Activated CD4-positive, alpha-beta memory T cell treated with anti-CD3 and anti-CD28 coated beads for 36 hours (primary cell): ENCODE results near the gene TTC9B. TPM values are rescaled to one million over a fixed set of nuclear protein-coding genes. Genes with fewer than 3 reads are reported as not detected.

ENCODE experiments used
- CTCF ChIA-PET: fragments of 350-600 bp; sonication (Branson Sonifier 250); formaldehyde crosslinking; loops from one replicate; lab custom pipeline; 2021; ENCODE audit warnings: antibody characterized with exemption, inconsistent platforms; lab: Charles Lee
- POLR2A ChIA-PET: fragments of 350-600 bp; sonication (Branson Sonifier 250); formaldehyde crosslinking; loops from one replicate; lab custom pipeline; 2021; ENCODE audit warnings: antibody characterized with exemption; lab: Charles Lee
- DNase-seq: peaks from one replicate; pipeline ENCODE4 v3.0.0-alpha.2; 2020
- H3K27ac Mint-ChIP-seq: one replicate; pipeline ENCODE4 v1.8.0; 2021; ENCODE audit warnings: mixed read lengths
- H3K27me3 Mint-ChIP-seq: one replicate; pipeline ENCODE4 v1.8.0; 2021; ENCODE audit warnings: mixed read lengths
- H3K36me3 Mint-ChIP-seq: one replicate; pipeline ENCODE4 v1.8.0; 2021; ENCODE audit warnings: mixed read lengths
- H3K4me1 Mint-ChIP-seq: one replicate; pipeline ENCODE4 v1.8.0; 2021; ENCODE audit warnings: low read depth, mixed read lengths
- H3K4me3 Mint-ChIP-seq: one replicate; pipeline ENCODE4 v1.8.0; 2021; ENCODE audit warnings: mild to moderate bottlenecking, mixed read lengths
- H3K9me3 Mint-ChIP-seq: one replicate; pipeline ENCODE4 v1.8.0; 2021; ENCODE audit warnings: mixed read lengths
- intact Hi-C: fragments of 100-400 bp; cut with micrococcal nuclease; formaldehyde crosslinking; loops from one replicate; pipeline ENCODE4 v1.15.1; 2023
- total RNA-seq, 2 experiments: library from RNA; stranded (reverse); gene quantifications; one replicate each; pipeline ENCODE4 v1.2.3, GENCODE V29; 2021

TTC9B gene
- total RNA-seq, 2 experiments from 2014 or later = not detected

DNA sequence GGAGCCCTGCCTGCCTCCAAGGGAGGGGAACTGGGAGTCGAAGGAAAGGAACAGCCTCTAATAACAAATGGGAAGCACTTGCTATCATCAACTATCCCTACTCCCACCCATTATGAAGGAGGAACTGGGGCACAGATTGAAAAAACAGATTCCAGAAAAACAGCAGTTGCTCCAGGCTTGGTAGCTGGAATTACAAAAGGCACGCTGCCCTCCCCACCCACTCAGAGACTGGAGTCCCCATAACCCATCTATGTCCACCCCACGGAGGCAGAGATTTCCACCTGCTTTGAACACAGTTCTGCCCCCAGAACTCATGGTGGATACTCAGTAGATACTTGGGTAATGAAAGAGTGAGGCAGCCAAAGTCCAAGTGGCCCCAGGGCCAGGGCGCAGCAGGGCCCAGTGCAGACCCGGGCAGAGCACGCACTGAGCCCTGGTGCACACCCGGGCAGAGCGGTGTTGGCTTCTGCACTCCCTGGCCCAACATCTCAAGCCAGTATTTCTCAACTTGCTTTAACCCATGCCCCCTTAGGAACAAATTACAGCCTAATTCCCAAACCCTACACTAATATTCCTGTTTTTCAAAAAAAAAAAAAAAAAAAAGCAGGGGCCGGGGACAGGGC, 27.4 kb upstream of the TTC9B start:
- Mint-ChIP-seq H3K27me3 (no peaks in the 10 kb centered on the region), H3K9me3 (no peaks in the 10 kb centered on the region)

DNA sequence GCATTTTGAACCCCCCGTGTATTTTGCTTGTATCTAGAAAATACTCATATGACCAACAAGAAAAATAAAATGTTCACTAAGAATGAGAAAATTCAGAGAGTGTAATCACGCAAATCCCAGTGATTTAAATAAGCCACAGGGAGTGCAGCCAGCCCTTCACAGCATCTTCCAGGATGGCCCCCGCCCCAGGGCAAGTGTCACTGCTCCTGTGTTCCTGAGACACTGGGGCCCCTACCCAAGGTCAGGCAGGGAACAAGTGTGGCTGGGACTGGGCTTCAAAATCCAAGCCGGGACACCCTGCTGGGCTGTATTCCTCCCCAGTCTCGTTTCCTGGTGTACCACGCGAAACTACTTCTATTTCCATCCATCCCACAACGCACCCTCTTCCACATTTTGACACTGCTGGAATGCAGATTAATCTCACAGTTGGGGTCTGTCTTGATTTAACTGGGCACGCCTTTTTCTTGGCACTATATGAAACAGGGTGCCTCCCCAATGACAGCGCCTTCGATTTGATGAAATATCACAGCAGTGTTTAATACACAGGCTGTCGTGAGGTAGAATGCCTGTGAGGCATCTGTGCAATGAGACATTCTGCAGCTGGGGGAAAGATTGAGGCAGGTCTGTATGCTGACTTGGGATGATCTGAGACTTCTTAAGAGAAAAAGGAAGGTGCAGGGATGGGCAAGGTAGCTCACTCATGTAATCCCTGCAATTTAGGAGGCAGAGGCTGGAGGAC, 26.6 kb upstream of the TTC9B start:
- H3K36me3 Mint-ChIP-seq = peaks cover 11% of the 10 kb centered on the region
- intact Hi-C loops = no loop called here
- peaks cover 3% of the 10 kb centered on the region for H3K4me1 Mint-ChIP-seq
- H3K27ac Mint-ChIP-seq = no peak overlapping the region
- ChIA-PET POLR2A (no interaction called here), CTCF (no interaction called here)
- DNase-seq = no peak
- no peaks in the 10 kb centered on the region for H3K9me3 Mint-ChIP-seq
- no peak overlapping the region for H3K4me3 Mint-ChIP-seq
- no peaks in the 10 kb centered on the region for H3K27me3 Mint-ChIP-seq

More for the DNA sequence above, 27.4 kb upstream of the TTC9B start:
- Mint-ChIP-seq H3K4me3 (no peak overlapping the region), H3K4me1 (peaks cover 3% of the 10 kb centered on the region), H3K36me3 (peaks cover 8% of the 10 kb centered on the region), H3K27ac (no peak overlapping the region)
- ChIA-PET POLR2A (no interaction called here), CTCF (interaction anchor here (0.7 kb wide), 1 partner anchor 9 kb away, joined by 3 read pairs; no protein-coding TSS in a partner anchor)
- DNase-seq = no peak
- intact Hi-C loops = no loop called here

DNA sequence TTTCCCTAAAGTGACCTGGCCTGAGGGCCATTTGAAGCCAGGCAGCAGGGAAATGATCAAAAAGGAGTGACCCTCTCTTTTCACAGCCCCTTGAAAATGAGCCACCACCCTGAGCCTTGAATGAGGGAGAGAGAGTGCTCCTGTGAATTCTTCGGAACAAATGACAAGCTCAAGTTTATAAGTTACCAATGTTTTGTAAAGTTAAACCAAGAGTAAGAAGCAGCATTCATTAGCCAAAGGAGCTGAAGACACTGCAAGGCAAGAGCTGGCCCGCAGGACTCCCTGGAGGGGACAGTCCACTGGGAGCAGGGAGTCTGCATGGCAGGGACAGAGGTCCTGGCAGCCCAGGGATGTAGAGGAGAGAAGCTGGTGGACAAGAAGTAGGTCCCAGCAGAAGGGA, 25.0 kb upstream of the TTC9B start:
- CTCF ChIA-PET = no interaction called here
- H3K27me3 Mint-ChIP-seq = no peaks in the 10 kb centered on the region
- intact Hi-C loops = no loop called here
- H3K27ac Mint-ChIP-seq = no peak overlapping the region
- no peak for DNase-seq
- peaks cover 14% of the 10 kb centered on the region for H3K36me3 Mint-ChIP-seq
- no peak overlapping the region for H3K4me3 Mint-ChIP-seq
- no peaks in the 10 kb centered on the region for H3K9me3 Mint-ChIP-seq
- POLR2A ChIA-PET = no interaction called here
- H3K4me1 Mint-ChIP-seq = peaks cover 3% of the 10 kb centered on the region

DNA sequence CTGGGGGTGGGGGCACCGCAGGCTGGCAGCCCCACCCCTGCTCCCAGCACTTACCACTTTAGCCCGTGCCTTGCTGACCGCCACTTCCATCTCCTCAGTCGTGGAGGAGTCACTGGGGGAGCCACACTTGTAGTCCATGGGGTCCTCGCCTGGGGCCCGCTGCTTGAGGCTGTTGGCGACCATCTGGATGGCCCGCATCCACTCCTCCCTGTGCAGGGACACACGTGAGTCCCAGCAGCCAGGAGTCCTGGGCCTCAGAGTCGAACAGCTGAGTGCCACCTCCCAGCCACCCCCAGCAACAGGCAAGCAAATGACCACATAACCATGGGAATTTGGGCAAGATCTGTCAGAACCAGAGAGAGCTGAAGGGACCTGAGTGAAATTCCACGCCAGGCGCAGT, 24.3 kb upstream of the TTC9B start:
- Mint-ChIP-seq H3K4me3 (no peak overlapping the region), H3K27me3 (no peaks in the 10 kb centered on the region), H3K9me3 (no peaks in the 10 kb centered on the region), H3K27ac (no peak overlapping the region), H3K36me3 (peaks cover 16% of the 10 kb centered on the region), H3K4me1 (peaks cover 3% of the 10 kb centered on the region)
- ChIA-PET POLR2A (no interaction called here), CTCF (no interaction called here)
- intact Hi-C loops = no loop called here
- DNase-seq = no peak

DNA sequence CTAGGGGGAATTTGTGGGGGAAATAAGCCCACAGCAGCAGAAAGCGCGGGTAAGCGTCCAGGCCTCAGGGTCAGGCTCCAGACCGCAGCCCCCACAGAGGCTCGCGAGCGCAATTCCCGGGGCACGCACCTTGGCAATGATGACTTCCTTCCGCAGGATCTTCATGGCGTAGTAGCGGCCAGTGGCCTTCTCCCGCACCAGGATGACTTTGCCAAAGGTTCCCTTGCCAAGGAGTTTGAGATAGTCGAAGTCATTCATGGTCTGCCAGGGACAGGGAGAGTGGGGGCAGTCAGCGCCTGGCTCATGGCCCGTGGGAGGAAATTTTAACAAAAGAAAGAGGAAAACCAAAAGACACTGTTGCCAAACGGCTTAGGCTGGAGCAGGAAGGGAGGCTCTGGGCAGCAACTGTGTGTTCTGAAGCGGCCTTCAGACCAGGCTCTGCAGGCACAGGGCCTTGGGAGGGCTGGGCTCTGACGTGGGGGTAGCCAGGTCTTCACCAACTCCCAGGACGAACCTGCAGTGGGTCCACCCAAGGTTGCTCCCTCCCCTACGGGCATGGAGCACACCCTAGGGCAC, 23.7 kb upstream of the TTC9B start:
- ChIA-PET CTCF (no interaction called here), POLR2A (no interaction called here)
- Mint-ChIP-seq H3K27me3 (no peaks in the 10 kb centered on the region), H3K36me3 (peaks cover 19% of the 10 kb centered on the region), H3K4me3 (no peak overlapping the region), H3K4me1 (peaks cover 3% of the 10 kb centered on the region), H3K9me3 (no peaks in the 10 kb centered on the region), H3K27ac (no peak overlapping the region)
- intact Hi-C loops = no loop called here
- no peak for DNase-seq

DNA sequence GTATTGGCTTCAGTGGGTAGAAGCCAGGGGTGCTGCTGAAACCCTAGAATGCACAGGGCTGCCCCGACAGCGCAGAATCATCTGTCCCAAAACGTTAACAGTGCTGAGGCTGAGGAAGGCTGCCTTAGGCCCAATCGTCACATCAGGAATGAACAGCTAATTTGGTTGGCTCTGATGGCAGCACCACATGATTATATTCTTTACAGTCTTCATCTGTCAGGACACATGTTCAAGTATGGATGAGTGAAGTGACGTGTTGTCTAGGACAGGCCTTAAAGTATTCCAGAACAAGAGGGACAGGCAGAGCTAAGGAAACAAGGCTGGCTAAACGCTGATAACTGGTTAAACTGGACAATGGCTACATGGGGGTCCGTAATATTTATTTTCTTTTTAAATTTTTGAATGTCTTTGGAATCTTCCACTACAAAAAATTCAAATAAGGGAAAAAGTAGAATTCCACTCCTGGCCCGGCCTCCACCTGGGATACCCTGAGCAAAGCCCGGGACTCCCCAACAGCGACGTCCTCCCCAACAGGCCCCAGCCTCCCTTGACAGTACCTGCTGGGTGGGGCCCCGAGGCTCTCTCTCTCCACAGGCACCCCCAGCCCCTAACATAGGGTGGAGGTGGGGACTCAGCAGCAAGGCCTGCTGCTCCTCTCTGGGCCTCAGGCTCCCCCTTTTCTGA, 23.1 kb upstream of the TTC9B start:
- DNase-seq = no peak
- CTCF ChIA-PET = no interaction called here
- no peaks in the 10 kb centered on the region for H3K27me3 Mint-ChIP-seq
- no peak overlapping the region for H3K4me3 Mint-ChIP-seq
- H3K27ac Mint-ChIP-seq = no peak overlapping the region
- H3K9me3 Mint-ChIP-seq = no peaks in the 10 kb centered on the region
- intact Hi-C loops = no loop called here
- H3K4me1 Mint-ChIP-seq = peaks cover under 1% of the 10 kb centered on the region
- peaks cover 20% of the 10 kb centered on the region for H3K36me3 Mint-ChIP-seq
- POLR2A ChIA-PET = no interaction called here

DNA sequence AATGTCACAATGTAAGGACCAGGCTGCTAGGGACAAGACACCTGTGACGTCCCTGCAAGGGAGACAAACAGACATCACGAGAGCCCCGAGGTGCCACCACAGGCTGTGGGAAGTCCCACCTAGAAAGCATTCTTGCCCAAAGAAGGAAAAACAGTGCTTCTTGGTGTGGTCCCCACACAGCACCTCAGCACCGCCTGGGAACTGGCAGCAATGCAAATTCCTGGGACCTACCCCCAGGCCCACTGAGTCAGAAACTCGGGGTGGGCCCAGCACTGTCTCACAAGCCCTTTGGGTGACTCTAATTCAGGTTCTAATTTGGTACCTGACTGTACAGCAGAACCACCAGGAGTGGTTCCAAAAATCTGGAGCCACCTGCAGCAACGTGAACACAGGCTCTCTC, 22.1 kb upstream of the TTC9B start:
- H3K4me1 Mint-ChIP-seq = no peaks in the 10 kb centered on the region
- H3K27me3 Mint-ChIP-seq = no peaks in the 10 kb centered on the region
- DNase-seq = no peak
- H3K36me3 Mint-ChIP-seq = peaks cover 20% of the 10 kb centered on the region
- CTCF ChIA-PET = no interaction called here
- H3K27ac Mint-ChIP-seq = no peak overlapping the region
- H3K4me3 Mint-ChIP-seq = no peak overlapping the region
- POLR2A ChIA-PET = no interaction called here
- intact Hi-C loops = no loop called here
- H3K9me3 Mint-ChIP-seq = no peaks in the 10 kb centered on the region

DNA sequence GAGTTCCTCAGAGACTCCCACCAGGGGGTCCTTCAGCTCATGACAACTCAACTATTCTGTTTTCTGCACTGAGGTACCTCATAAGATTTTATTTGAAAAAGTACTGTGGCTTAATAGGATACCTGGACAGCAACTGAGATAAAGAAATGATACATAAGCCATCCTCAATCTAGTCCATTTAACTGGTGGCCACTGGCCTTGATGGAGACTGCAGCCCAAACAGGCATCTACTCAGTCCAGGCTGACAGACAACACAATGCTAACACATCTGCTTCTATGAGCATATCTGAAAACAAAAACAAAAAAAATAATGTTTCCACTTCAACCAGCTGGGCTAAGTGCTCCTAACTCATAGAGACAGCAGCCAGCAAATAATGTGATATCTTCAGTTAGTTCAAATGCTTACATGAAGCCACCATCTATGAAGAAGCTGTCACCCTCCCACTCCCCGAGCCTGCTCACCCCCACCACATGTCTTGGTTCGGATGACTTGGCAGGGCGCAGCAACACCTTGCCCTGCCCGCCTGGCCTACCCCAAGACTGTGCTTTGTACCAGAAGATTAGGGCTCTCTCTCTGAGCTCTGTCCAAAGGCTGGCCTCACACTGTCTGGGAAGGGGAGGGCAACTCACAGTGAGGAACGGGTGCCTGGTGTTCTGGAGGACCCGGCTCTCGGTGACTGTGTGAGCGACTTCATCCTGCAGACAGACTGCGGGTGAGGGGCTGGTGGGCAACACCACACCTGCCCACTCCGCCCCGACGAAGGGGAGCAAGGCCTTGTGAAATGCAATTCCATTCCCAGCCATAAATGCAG, 21.4 kb upstream of the TTC9B start:
- H3K4me3 Mint-ChIP-seq = no peak overlapping the region
- H3K27ac Mint-ChIP-seq = no peak overlapping the region
- no peaks in the 10 kb centered on the region for H3K9me3 Mint-ChIP-seq
- ChIA-PET CTCF (no interaction called here), POLR2A (no interaction called here)
- no peaks in the 10 kb centered on the region for H3K4me1 Mint-ChIP-seq
- peaks cover 23% of the 10 kb centered on the region for H3K36me3 Mint-ChIP-seq
- no peak for DNase-seq
- H3K27me3 Mint-ChIP-seq = no peaks in the 10 kb centered on the region
- intact Hi-C loops = no loop called here

DNA sequence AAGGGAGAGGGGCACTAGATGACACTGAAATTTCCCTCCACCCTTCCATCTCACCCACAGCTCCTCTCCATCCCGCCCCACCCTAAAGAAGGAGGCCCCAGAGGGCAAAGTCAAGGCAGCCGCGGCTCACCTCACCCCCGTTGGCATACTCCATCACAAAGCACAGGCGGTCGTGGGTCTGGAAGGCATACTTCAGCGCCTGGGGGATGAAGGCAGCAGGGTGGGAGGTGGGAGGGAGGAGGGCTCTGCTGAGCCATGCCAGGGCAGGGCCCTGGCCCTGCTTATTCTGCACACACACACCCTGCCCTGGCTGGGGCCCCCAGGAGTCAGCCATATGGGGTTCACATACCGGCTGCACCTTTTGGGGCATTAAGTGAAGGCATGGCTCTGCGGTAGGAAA, 20.6 kb upstream of the TTC9B start:
- Mint-ChIP-seq H3K27me3 (no peaks in the 10 kb centered on the region), H3K36me3 (peaks cover 26% of the 10 kb centered on the region), H3K4me3 (no peak overlapping the region), H3K27ac (no peak overlapping the region), H3K4me1 (no peaks in the 10 kb centered on the region), H3K9me3 (no peaks in the 10 kb centered on the region)
- intact Hi-C loops = no loop called here
- CTCF ChIA-PET = no interaction called here
- POLR2A ChIA-PET = no interaction called here
- no peak for DNase-seq

DNA sequence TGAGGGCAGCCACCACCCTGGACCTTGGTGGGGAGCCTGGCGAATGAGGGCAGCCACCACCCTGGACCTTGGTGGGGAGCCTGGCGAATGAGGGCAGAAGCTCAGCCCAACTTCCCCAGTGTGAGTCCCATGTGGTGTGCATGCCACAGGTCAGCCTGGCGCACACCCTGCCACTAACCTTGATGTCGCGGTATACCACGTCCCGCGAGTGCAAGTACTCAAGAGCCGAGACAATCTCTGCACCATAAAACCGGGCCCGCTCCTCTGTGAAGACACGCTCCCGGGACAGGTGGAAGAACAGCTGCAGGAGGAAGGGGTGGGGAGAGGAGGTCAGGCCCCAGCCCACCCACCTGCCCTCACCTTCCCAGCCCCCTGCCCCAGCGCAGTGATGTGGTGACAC, 19.6 kb upstream of the TTC9B start:
- CTCF ChIA-PET = interaction anchor here (1.1 kb wide), 1 partner anchor 73 kb away, joined by 3 read pairs; no protein-coding TSS in a partner anchor
- intact Hi-C loops = no loop called here
- H3K36me3 Mint-ChIP-seq = peaks cover 26% of the 10 kb centered on the region

DNA sequence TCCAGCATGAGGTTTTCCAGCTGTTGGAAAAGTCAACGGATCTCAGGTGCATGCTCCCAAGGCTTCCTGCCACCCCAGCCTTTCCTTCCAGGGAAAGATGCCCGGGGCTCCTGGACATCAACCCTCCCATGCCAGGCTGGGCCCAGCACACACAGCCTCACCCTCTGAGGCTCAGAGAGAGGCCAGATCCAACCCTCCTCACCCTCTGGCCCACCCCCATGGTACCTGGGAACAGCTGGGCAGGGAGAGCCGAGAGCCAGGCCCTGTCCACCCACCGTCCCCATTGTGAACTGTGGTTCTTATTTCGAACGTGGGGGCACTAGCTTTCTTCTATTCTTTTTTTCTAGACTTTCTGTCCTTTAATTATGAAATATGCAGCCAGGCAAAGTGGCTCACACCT, 18.2 kb upstream of the TTC9B start:
- POLR2A ChIA-PET = no interaction called here
- no peak overlapping the region for H3K27ac Mint-ChIP-seq
- CTCF ChIA-PET = interaction anchor here (0.6 to 1.2 kb wide), 2 partner anchors 10 to 33 kb away, joined by 3 read pairs; no protein-coding TSS in a partner anchor
- H3K36me3 Mint-ChIP-seq = peaks cover 21% of the 10 kb centered on the region
- H3K4me3 Mint-ChIP-seq = no peak overlapping the region
- no peaks in the 10 kb centered on the region for H3K27me3 Mint-ChIP-seq
- no peaks in the 10 kb centered on the region for H3K4me1 Mint-ChIP-seq
- no peaks in the 10 kb centered on the region for H3K9me3 Mint-ChIP-seq
- intact Hi-C loops = no loop called here
- no peak for DNase-seq

More for the DNA sequence above, 19.6 kb upstream of the TTC9B start:
- H3K27me3 Mint-ChIP-seq = no peaks in the 10 kb centered on the region
- POLR2A ChIA-PET = no interaction called here
- no peak for DNase-seq
- H3K4me1 Mint-ChIP-seq = no peaks in the 10 kb centered on the region
- H3K9me3 Mint-ChIP-seq = no peaks in the 10 kb centered on the region
- no peak overlapping the region for H3K4me3 Mint-ChIP-seq
- H3K27ac Mint-ChIP-seq = no peak overlapping the region

DNA sequence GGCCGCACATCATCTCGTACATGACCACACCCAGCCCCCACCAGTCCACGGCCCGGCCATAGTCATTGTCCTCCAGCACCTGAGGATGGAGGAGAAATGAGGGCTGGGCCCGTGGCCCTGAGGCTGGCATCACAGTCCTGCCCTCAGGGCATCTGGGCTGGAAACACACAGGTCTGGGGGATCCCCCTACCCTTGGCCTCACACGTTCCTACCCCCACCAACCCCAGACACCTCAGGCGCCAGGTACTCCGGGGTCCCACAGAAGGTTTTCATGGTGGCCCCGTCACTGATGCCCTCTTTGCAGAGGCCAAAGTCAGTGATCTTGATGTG, 17.8 kb upstream of the TTC9B start:
- no peaks in the 10 kb centered on the region for H3K9me3 Mint-ChIP-seq
- CTCF ChIA-PET = interaction anchor here (1.2 kb wide), 1 partner anchor 10 kb away, joined by 3 read pairs; no protein-coding TSS in a partner anchor
- peaks cover 18% of the 10 kb centered on the region for H3K36me3 Mint-ChIP-seq

More for the DNA sequence above, 17.8 kb upstream of the TTC9B start:
- Mint-ChIP-seq H3K4me3 (no peak overlapping the region), H3K27ac (no peak overlapping the region), H3K4me1 (no peaks in the 10 kb centered on the region), H3K27me3 (no peaks in the 10 kb centered on the region)
- no peak for DNase-seq
- POLR2A ChIA-PET = no interaction called here
- intact Hi-C loops = no loop called here
